CD14-positive monocyte (primary cell): ENCODE measurements around the gene DBNDD2. TPM values are rescaled to one million over a fixed set of nuclear protein-coding genes. Genes with fewer than 3 reads are reported as not detected.

Source experiments
- DNase-seq, 3 donors: peaks; one replicate each; pipeline ENCODE4 v3.0.0-alpha.2; 2011 to 2022
- H2AFZ ChIP-seq: 2 replicates; pipeline ENCODE4 v1.6.0; 2012; ENCODE audit warnings: mild to moderate bottlenecking, low read depth, low read length, inconsistent platforms; ENCODE audit not compliant: insufficient read depth, poor library complexity, severe bottlenecking
- H3K27ac ChIP-seq, 2 donors: 1 replicate in 1 of 2; 2 replicates in 1 of 2; pipeline ENCODE4 v1.5.1; 2012 to 2013; ENCODE audit warnings: low read length in 2 of 2, control low read depth in 1 of 2, inconsistent platforms in 1 of 2, low read depth in 1 of 2, mild to moderate bottlenecking in 1 of 2
- H3K27me3 ChIP-seq, 2 donors: one replicate each; pipeline versions ENCODE4 v1.6.0 to v1.6.1; 2011 to 2013; ENCODE audit warnings: low read length in 2 of 2; ENCODE audit not compliant: control insufficient read depth in 2 of 2, insufficient read depth in 2 of 2
- H3K36me3 ChIP-seq, 2 donors: replicated peaks in 1 of 2; 1 replicate in 1 of 2; 2 replicates in 1 of 2; pipeline versions ENCODE4 v1.5.1 to v1.6.1; 2012 to 2013; ENCODE audit warnings: low read length in 2 of 2, control low read depth in 1 of 2, inconsistent platforms in 1 of 2, mild to moderate bottlenecking in 1 of 2; ENCODE audit not compliant: insufficient read depth in 2 of 2, control insufficient read depth in 1 of 2
- H3K4me1 ChIP-seq, 2 donors: 1 replicate in 1 of 2; 2 replicates in 1 of 2; pipeline versions ENCODE4 v1.5.1 to v1.6.1; 2012 to 2013; ENCODE audit warnings: low read length in 2 of 2, control low read depth in 1 of 2, inconsistent platforms in 1 of 2, mild to moderate bottlenecking in 1 of 2, moderate library complexity in 1 of 2; ENCODE audit not compliant: insufficient read depth in 2 of 2, control insufficient read depth in 1 of 2
- H3K4me2 ChIP-seq: replicated peaks from 2 replicates; pipeline ENCODE3; 2012; ENCODE audit warnings: low read length, moderate library complexity, mild to moderate bottlenecking; ENCODE audit not compliant: poor library complexity, severe bottlenecking; ENCODE audit errors: extremely low read depth
- H3K4me3 ChIP-seq, 3 experiments: fragments of 200-600 bp in 1 of 3; sonication (generic) in 1 of 3; replicated peaks in 1 of 3; 1 replicate in 2 of 3; 2 replicates in 1 of 3; pipeline ENCODE4 v1.5.1; 2011 to 2013; ENCODE audit warnings: low read length in 3 of 3, mild to moderate bottlenecking in 3 of 3, control low read depth in 2 of 3, low read depth in 2 of 3, inconsistent platforms in 1 of 3, moderate library complexity in 1 of 3
- H3K79me2 ChIP-seq: 2 replicates; pipeline ENCODE4 v1.6.0; 2012; ENCODE audit warnings: mild to moderate bottlenecking, control low read depth, inconsistent platforms, low read length, moderate library complexity; ENCODE audit not compliant: insufficient read depth
- H3K9ac ChIP-seq: 2 replicates; pipeline ENCODE4 v1.6.0; 2017; ENCODE audit warnings: low read length, mild to moderate bottlenecking; ENCODE audit not compliant: insufficient read depth, poor library complexity, severe bottlenecking
- H3K9me3 ChIP-seq, 2 donors: replicated peaks in 1 of 2; 1 replicate in 1 of 2; 2 replicates in 1 of 2; pipeline versions ENCODE4 v1.5.1 to v1.6.1; 2012 to 2013; ENCODE audit warnings: low read length in 2 of 2, control low read depth in 1 of 2; ENCODE audit not compliant: control insufficient read depth in 1 of 2, insufficient read depth in 1 of 2
- H4K20me1 ChIP-seq: 2 replicates; pipeline ENCODE4 v1.6.0; 2012; ENCODE audit warnings: mild to moderate bottlenecking, low read length, control low read depth, moderate library complexity; ENCODE audit not compliant: insufficient read depth
- H3K27ac Mint-ChIP-seq, 7 donors: one replicate each; pipeline ENCODE4 v1.8.0; 2020; ENCODE audit warnings: mild to moderate bottlenecking in 7 of 7, mixed read lengths in 7 of 7, moderate library complexity in 6 of 7, inconsistent platforms in 2 of 7
- H3K27me3 Mint-ChIP-seq, 3 donors: one replicate each; pipeline ENCODE4 v1.8.0; 2021 to 2022; ENCODE audit warnings: low read depth in 3 of 3, mild to moderate bottlenecking in 3 of 3, mixed read lengths in 3 of 3, moderate library complexity in 3 of 3, inconsistent platforms in 1 of 3
- H3K36me3 Mint-ChIP-seq, 2 donors: one replicate each; pipeline ENCODE4 v1.8.0; 2020; ENCODE audit warnings: mixed read lengths in 2 of 2, inconsistent platforms in 1 of 2, mild to moderate bottlenecking in 1 of 2
- H3K4me1 Mint-ChIP-seq: one replicate; pipeline ENCODE4 v1.8.0; 2020; ENCODE audit warnings: mild to moderate bottlenecking, mixed read lengths
- H3K4me3 Mint-ChIP-seq, 2 donors: one replicate each; pipeline ENCODE4 v1.8.0; 2020; ENCODE audit warnings: mild to moderate bottlenecking in 2 of 2, mixed read lengths in 2 of 2, moderate library complexity in 1 of 2
- H3K9me3 Mint-ChIP-seq, 7 donors: one replicate each; pipeline ENCODE4 v1.8.0; 2020 to 2022; ENCODE audit warnings: mixed read lengths in 7 of 7, mild to moderate bottlenecking in 6 of 7, moderate library complexity in 6 of 7, inconsistent platforms in 2 of 7
- CTCF ChIP-seq: fragments of 200-600 bp; IDR thresholded peaks from one replicate; pipeline ENCODE4 v1.8.0; 2022; ENCODE audit warnings: antibody characterized with exemption, mild to moderate bottlenecking
- WGBS: methylation state at CpG from one replicate; pipeline ENCODE4 v1.1.5; 2013; ENCODE audit warnings: missing lambda C conversion rate; ENCODE audit not compliant: insufficient coverage; 5-methylcytosine and 5-hydroxymethylcytosine counted together
- intact Hi-C, 2 donors: fragments of 100-400 bp; cut with micrococcal nuclease; formaldehyde crosslinking; loops; one replicate each; pipeline versions ENCODE4 v1.15.0 to v1.15.1; 2023
- polyA plus RNA-seq, 3 donors: library from polyadenylated mRNA; depleted of rRNA in 1 of 3; unstranded in 2 of 3; stranded (reverse) in 1 of 3; fragments of 300-500 nt in 2 of 3; fragments of >200 nt in 1 of 3; fragmentation: Illumina TruSeq in 2 of 3; gene quantifications; 1 replicate in 2 of 3; 2 replicates in 1 of 3; pipeline ENCODE4 v1.2.3, GENCODE V29; 2012 to 2021

Gene DBNDD2
- polyA plus RNA-seq, 3 donors = 15.6 to 22.1 (median 21.9) TPM

GRCh38 chr20:45408646-45409213, 641 bp downstream of the DBNDD2 start:
- intact Hi-C loops = loop anchor here in 1 of 2 donors (5.0 kb wide), 1 partner anchor 36 kb away; no protein-coding TSS in a partner anchor
- Mint-ChIP-seq H3K9me3 (peaks cover 0 to 12% (median 9%) of the 10 kb centered on the region in 7 donors), H3K27ac (peak overlapping the region in 2 of 7 donors; percentile 36 to 83), H3K4me1 (peaks cover 30% of the 10 kb centered on the region), H3K36me3 (peaks cover 6 to 20% of the 10 kb centered on the region in 2 donors), H3K27me3 (peaks cover 33 to 44% (median 34%) of the 10 kb centered on the region in 3 donors), H3K4me3 (peak overlapping the region in 1 of 2 donors; percentile 65)
- H3K4me3 ChIP-seq = peak overlapping the region in 1 of 3 experiments; percentile 21
- H3K27me3 ChIP-seq = peaks cover 23 to 37% of the 10 kb centered on the region in 2 donors
- no peak for TF ChIP-seq CTCF
- peaks cover 5% of the 10 kb centered on the region for H4K20me1 ChIP-seq
- H3K4me2 ChIP-seq = peak overlapping the region; percentile 26
- WGBS = 6% methylated on average over 4 of the region's 7 CpGs
- peaks cover 28 to 38% of the 10 kb centered on the region in 2 donors for H3K4me1 ChIP-seq
- no peaks in the 10 kb centered on the region for H3K79me2 ChIP-seq
- no peak overlapping the region for H2AFZ ChIP-seq
- H3K27ac ChIP-seq = no peak overlapping the region
- no peak overlapping the region for H3K9ac ChIP-seq
- peaks cover 0 to 6% of the 10 kb centered on the region in 2 donors for H3K36me3 ChIP-seq
- peak; percentile 60 to 84 (median 71) for DNase-seq
- H3K9me3 ChIP-seq = peaks cover 0 to 10% of the 10 kb centered on the region in 2 donors

GRCh38 chr20:45409521-45410272, 1.6 kb downstream of the DBNDD2 start:
- peaks cover 6 to 19% of the 10 kb centered on the region in 2 donors for H3K36me3 Mint-ChIP-seq

More at GRCh38 chr20:45409521-45410272, 1.6 kb downstream of the DBNDD2 start:
- intact Hi-C loops = loop anchor here in 1 of 2 donors (5.0 kb wide), 1 partner anchor 37 kb away; no protein-coding TSS in a partner anchor
- Mint-ChIP-seq H3K9me3 (peaks cover 0 to 11% (median 8%) of the 10 kb centered on the region in 7 donors), H3K4me3 (no peak overlapping the region), H3K27me3 (peaks cover 24 to 38% (median 28%) of the 10 kb centered on the region in 3 donors), H3K27ac (no peak overlapping the region), H3K4me1 (peaks cover 29% of the 10 kb centered on the region)
- peaks cover 28 to 38% of the 10 kb centered on the region in 2 donors for H3K4me1 ChIP-seq
- DNase-seq = no peak
- TF ChIP-seq CTCF = no peak
- no peak overlapping the region for H3K27ac ChIP-seq
- H3K4me3 ChIP-seq = no peak overlapping the region
- peaks cover 5% of the 10 kb centered on the region for H4K20me1 ChIP-seq
- H3K4me2 ChIP-seq = no peak overlapping the region
- no peak overlapping the region for H2AFZ ChIP-seq
- H3K27me3 ChIP-seq = peaks cover 15 to 28% of the 10 kb centered on the region in 2 donors
- H3K9me3 ChIP-seq = peaks cover 0 to 7% of the 10 kb centered on the region in 2 donors
- no peak overlapping the region for H3K9ac ChIP-seq
- 94% methylated on average over 2 of the region's 7 CpGs for WGBS
- H3K36me3 ChIP-seq = peaks cover 0 to 6% of the 10 kb centered on the region in 2 donors
- no peaks in the 10 kb centered on the region for H3K79me2 ChIP-seq
